ENCODE data around the gene FRMD4B. TPM values are rescaled to one million over a fixed set of nuclear protein-coding genes. Genes with fewer than 3 reads are reported as not detected.

Gene FRMD4B
- total and polyA plus RNA-seq, 12 donors = 5.5 to 165 (median 17.4) TPM

- WGBS, 4 donors = 60 to 70% (median 65%) methylated on average over 1 of the region's 1 CpG
- H3K4me1 ChIP-seq (replicated peaks in 1 of 2) = peaks cover 0 to 3% of the 10 kb centered on the region in 2 donors
- no peaks in the 10 kb centered on the region for H3K9me3 ChIP-seq (replicated peaks in 1 of 3)
- H3K27me3 ChIP-seq = peaks cover 4% of the 10 kb centered on the region
- H3K36me3 ChIP-seq (replicated peaks in 1 of 2) = no peaks in the 10 kb centered on the region
- peak overlapping the region in 1 of 4 donors; percentile 52 for H3K4me3 ChIP-seq
- TF ChIP-seq CTCF (IDR thresholded peaks at IDR 0.05) (no peak), POLR2A (IDR thresholded peaks at IDR 0.05) (no peak)
- intact Hi-C loops (cut with DNase I) = no loop called here
- peak overlapping the region in 1 of 5 donors; percentile 29 for H3K27ac ChIP-seq
- DNase-seq = no peak
Observed at GRCh38 chr3:69384326-69384725, 1.6 kb downstream of the FRMD4B start.

GRCh38 chr3:69379661-69380060 is 6.2 kb downstream of the FRMD4B start:
- intact Hi-C loops (cut with DNase I) = no loop called here
- no peaks in the 10 kb centered on the region for H3K4me1 ChIP-seq (replicated peaks in 1 of 2)
- 79 to 84% (median 83%) methylated on average over 3 of the region's 3 CpGs for WGBS, 4 donors
- H3K27me3 ChIP-seq = peaks cover 4% of the 10 kb centered on the region
- no peaks in the 10 kb centered on the region for H3K9me3 ChIP-seq (replicated peaks in 1 of 3)
- H3K27ac ChIP-seq = no peak overlapping the region
- no peak for DNase-seq
- no peaks in the 10 kb centered on the region for H3K36me3 ChIP-seq (replicated peaks in 1 of 2)
- H3K4me3 ChIP-seq = no peak overlapping the region
- TF ChIP-seq CTCF (IDR thresholded peaks at IDR 0.05) = no peak
- no peak for TF ChIP-seq POLR2A (IDR thresholded peaks at IDR 0.05)

GRCh38 chr3:69378112-69378802 is 7.6 kb downstream of the FRMD4B start:
- Histone ChIP-seq H3K27ac (peak overlapping the region in 1 of 5 donors; percentile 27), H3K4me3 (no peak overlapping the region), H3K4me1 (replicated peaks in 1 of 2) (no peaks in the 10 kb centered on the region), H3K27me3 (no peaks in the 10 kb centered on the region), H3K9me3 (replicated peaks in 1 of 3) (no peaks in the 10 kb centered on the region), H3K36me3 (replicated peaks in 1 of 2) (no peaks in the 10 kb centered on the region)
- 72 to 88% (median 77%) methylated on average over 3 of the region's 3 CpGs for WGBS, 4 donors
- intact Hi-C loops (cut with DNase I) = no loop called here
- no peak for TF ChIP-seq POLR2A (IDR thresholded peaks at IDR 0.05)
- no peak for TF ChIP-seq CTCF (IDR thresholded peaks at IDR 0.05)
- DNase-seq = no peak

GRCh38 chr3:69377262-69377661 is 8.6 kb downstream of the FRMD4B start:
- Histone ChIP-seq H3K27me3 (no peaks in the 10 kb centered on the region), H3K9me3 (replicated peaks in 1 of 3) (no peaks in the 10 kb centered on the region), H3K36me3 (replicated peaks in 1 of 2) (no peaks in the 10 kb centered on the region), H3K4me1 (replicated peaks in 1 of 2) (no peaks in the 10 kb centered on the region), H3K4me3 (no peak overlapping the region), H3K27ac (no peak overlapping the region)
- TF ChIP-seq CTCF (IDR thresholded peaks at IDR 0.05) = no peak
- TF ChIP-seq POLR2A (IDR thresholded peaks at IDR 0.05) = no peak
- intact Hi-C loops (cut with DNase I) = no loop called here
- DNase-seq = no peak
- 59 to 94% (median 88%) methylated on average over 3 of the region's 3 CpGs for WGBS, 4 donors

Data from adrenal gland (tissue), 12 donors.